Fibroblast of peridontal ligament (primary cell): Measurements from ENCODE around the gene GDPD4.

ENCODE experiments used
- DNase-seq: peaks from one replicate; pipeline ENCODE4 v3.0.0-alpha.2; 2010; ENCODE audit errors: extremely low read depth

Gene GDPD4

GRCh38 chr11:77206264-77207018 is 95.0 kb downstream of the GDPD4 start:
- no peak for DNase-seq

- no peak for DNase-seq
These were observed 95.8 kb downstream of the GDPD4 start for GRCh38 chr11:77205467-77206263.

- no peak for DNase-seq
These were observed 96.6 kb downstream of the GDPD4 start for GRCh38 chr11:77204754-77205466.

GRCh38 chr11:77203901-77204753 is 97.4 kb downstream of the GDPD4 start:
- no peak for DNase-seq

GRCh38 chr11:77202941-77203900 is 98.3 kb downstream of the GDPD4 start:
- DNase-seq, result no peak

GRCh38 chr11:77201991-77202841 is 99.3 kb downstream of the GDPD4 start:
- DNase-seq, result no peak

GRCh38 chr11:77201370-77201769 is 100.1 kb downstream of the GDPD4 start:
- no peak for DNase-seq

GRCh38 chr11:77200351-77201268 is 100.9 kb downstream of the GDPD4 start:
- no peak for DNase-seq

- no peak for DNase-seq
These were observed 102.2 kb downstream of the GDPD4 start for GRCh38 chr11:77199137-77199745.

- no peak for DNase-seq
These were observed 103.0 kb downstream of the GDPD4 start for GRCh38 chr11:77198440-77198849.

- DNase-seq, result no peak
These were observed 103.7 kb downstream of the GDPD4 start for GRCh38 chr11:77197626-77198320.

GRCh38 chr11:77196961-77197360 is 104.5 kb downstream of the GDPD4 start:
- no peak for DNase-seq

- no peak for DNase-seq
These were observed 106.3 kb downstream of the GDPD4 start for GRCh38 chr11:77195071-77195755.

GRCh38 chr11:77193911-77194830 is 107.3 kb downstream of the GDPD4 start:
- no peak for DNase-seq

- DNase-seq, result no peak
These were observed 108.3 kb downstream of the GDPD4 start for GRCh38 chr11:77193167-77193566.
